Measurements from ENCODE around the gene RBM15B. TPM values are rescaled to one million over a fixed set of nuclear protein-coding genes. Genes with fewer than 3 reads are reported as not detected.

The RBM15B gene
- total RNA-seq, 1 experiment from 2014 or later, result 33.7 TPM

GRCh38 chr3:51350751-51351150, 40.3 kb upstream of the RBM15B start:
- Histone ChIP-seq H3K4me3 (ENCODE audit: low read depth, low read length) (no peak overlapping the region), H3K4me1 (no peaks in the 10 kb centered on the region), H3K27me3 (replicated peaks; ENCODE audit: control insufficient read depth, insufficient read depth, low read length) (no peaks in the 10 kb centered on the region), H3K9me3 (no peaks in the 10 kb centered on the region), H3K36me3 (ENCODE audit: control insufficient read depth, insufficient read depth, low read length) (no peaks in the 10 kb centered on the region)
- ChIA-PET POLR2A (no interaction called here), CTCF (interaction anchor here (0.7 kb wide), 1 partner anchor 300 kb away, joined by 3 read pairs; no protein-coding TSS in a partner anchor)
- Mint-ChIP-seq H3K4me1 (ENCODE audit: low read depth, unreplicated experiment) (no peaks in the 10 kb centered on the region), H3K27me3 (ENCODE audit: insufficient read depth, unreplicated experiment) (no peaks in the 10 kb centered on the region), H3K36me3 (ENCODE audit: insufficient read depth, unreplicated experiment) (no peaks in the 10 kb centered on the region), H3K27ac (ENCODE audit: unreplicated experiment) (no peak overlapping the region), H3K9me3 (ENCODE audit: unreplicated experiment) (no peaks in the 10 kb centered on the region), H3K4me3 (ENCODE audit: unreplicated experiment) (no peak overlapping the region)
- BruUV-seq (replicated peaks), result no TSS peak
- TF ChIP-seq CTCF (IDR thresholded peaks at IDR 0.05; ENCODE audit: insufficient read depth in 1 of 2, low read depth in 1 of 2, low read length in 1 of 2, severe bottlenecking in 1 of 2, unreplicated experiment in 1 of 2), result no peak
- DNase-seq, result no peak
- intact Hi-C loops (cut with micrococcal nuclease; ENCODE audit: unreplicated experiment), result no loop called here

- Mint-ChIP-seq H3K4me1 (ENCODE audit: low read depth, unreplicated experiment) (no peaks in the 10 kb centered on the region), H3K4me3 (ENCODE audit: unreplicated experiment) (no peak overlapping the region), H3K27ac (ENCODE audit: unreplicated experiment) (no peak overlapping the region), H3K36me3 (ENCODE audit: insufficient read depth, unreplicated experiment) (no peaks in the 10 kb centered on the region), H3K27me3 (ENCODE audit: insufficient read depth, unreplicated experiment) (no peaks in the 10 kb centered on the region), H3K9me3 (ENCODE audit: unreplicated experiment) (no peaks in the 10 kb centered on the region)
- no peak for DNase-seq
- no peaks in the 10 kb centered on the region for H3K27me3 ChIP-seq (replicated peaks; ENCODE audit: control insufficient read depth, insufficient read depth, low read length)
- H3K4me3 ChIP-seq (ENCODE audit: low read depth, low read length), result no peak overlapping the region
- BruUV-seq (replicated peaks), result no TSS peak
- no peak for TF ChIP-seq CTCF (IDR thresholded peaks at IDR 0.05; ENCODE audit: insufficient read depth in 1 of 2, low read depth in 1 of 2, low read length in 1 of 2, severe bottlenecking in 1 of 2, unreplicated experiment in 1 of 2)
- intact Hi-C loops (cut with micrococcal nuclease; ENCODE audit: unreplicated experiment), result no loop called here
- CTCF ChIA-PET, result no interaction called here
- H3K4me1 ChIP-seq, result no peaks in the 10 kb centered on the region
- no peaks in the 10 kb centered on the region for H3K9me3 ChIP-seq
- POLR2A ChIA-PET, result no interaction called here
- H3K36me3 ChIP-seq (ENCODE audit: control insufficient read depth, insufficient read depth, low read length), result no peaks in the 10 kb centered on the region
Measured at GRCh38 chr3:51353131-51353530, 38.0 kb upstream of the RBM15B start.

- Histone ChIP-seq H3K4me1 (no peaks in the 10 kb centered on the region), H3K9me3 (no peaks in the 10 kb centered on the region), H3K4me3 (ENCODE audit: low read depth, low read length) (no peak overlapping the region), H3K27me3 (replicated peaks; ENCODE audit: control insufficient read depth, insufficient read depth, low read length) (no peaks in the 10 kb centered on the region), H3K36me3 (ENCODE audit: control insufficient read depth, insufficient read depth, low read length) (no peaks in the 10 kb centered on the region)
- intact Hi-C loops (cut with micrococcal nuclease; ENCODE audit: unreplicated experiment), result no loop called here
- ChIA-PET POLR2A (no interaction called here), CTCF (no interaction called here)
- Mint-ChIP-seq H3K9me3 (ENCODE audit: unreplicated experiment) (no peaks in the 10 kb centered on the region), H3K36me3 (ENCODE audit: insufficient read depth, unreplicated experiment) (no peaks in the 10 kb centered on the region), H3K4me1 (ENCODE audit: low read depth, unreplicated experiment) (no peaks in the 10 kb centered on the region), H3K27ac (ENCODE audit: unreplicated experiment) (no peak overlapping the region), H3K27me3 (ENCODE audit: insufficient read depth, unreplicated experiment) (peaks cover 2% of the 10 kb centered on the region), H3K4me3 (ENCODE audit: unreplicated experiment) (no peak overlapping the region)
- DNase-seq, result no peak
- TF ChIP-seq CTCF (IDR thresholded peaks at IDR 0.05; ENCODE audit: insufficient read depth in 1 of 2, low read depth in 1 of 2, low read length in 1 of 2, severe bottlenecking in 1 of 2, unreplicated experiment in 1 of 2), result no peak
- BruUV-seq (replicated peaks), result no TSS peak
Measured at GRCh38 chr3:51353691-51354090, 37.4 kb upstream of the RBM15B start.
